Ovary (tissue), 9 donors: Measurements from ENCODE around the gene RABL6. TPM values are rescaled to one million over a fixed set of nuclear protein-coding genes. Genes with fewer than 3 reads are reported as not detected.
A peak's percentile ranks its signal among the peaks of the same experiment; 100 is the strongest.
"Not testable (repeated sequence)": the region's sequence is repeated elsewhere in the genome, so short reads cannot be mapped to it uniquely, and the experiment has no call there.

Source experiments
- DNase-seq, 5 donors: peaks; one replicate each; pipeline ENCODE4 v3.0.0-alpha.2; 2019 to 2020
- H3K27ac ChIP-seq, 2 donors: fragments of 200-600 bp; one replicate each; pipeline versions ENCODE4 v1.5.1 to v1.8.0; 2019 to 2022
- H3K27me3 ChIP-seq: fragments of 200-600 bp; one replicate; pipeline ENCODE4 v1.8.0; 2022
- H3K36me3 ChIP-seq: fragments of 200-600 bp; sonication (generic); one replicate; pipeline ENCODE4 v1.5.1; 2019
- H3K4me1 ChIP-seq: one replicate; pipeline ENCODE4 v1.8.1; 2013; ENCODE audit warnings: mild to moderate bottlenecking, moderate library complexity; ENCODE audit not compliant: insufficient read depth
- H3K4me3 ChIP-seq: fragments of 200-600 bp; sonication (generic); one replicate; pipeline ENCODE4 v1.5.1; 2017
- H3K9me3 ChIP-seq, 2 donors: fragments of 200-600 bp in 1 of 2; sonication (generic) in 1 of 2; one replicate each; pipeline versions ENCODE4 v1.5.1 to v1.8.1; 2013 to 2019; ENCODE audit warnings: mild to moderate bottlenecking in 1 of 2, moderate library complexity in 1 of 2
- CTCF ChIP-seq, 3 donors: fragments of 450-650 bp in 2 of 3; fragments of 200-600 bp in 1 of 3; IDR thresholded peaks; one replicate each; pipeline versions ENCODE4 v1.5.1 to v1.8.0; 2016 to 2022; ENCODE audit warnings: antibody characterized with exemption in 3 of 3, mild to moderate bottlenecking in 1 of 3
- EP300 ChIP-seq: sonication (generic); formaldehyde crosslinking; IDR thresholded peaks from one replicate; pipeline ENCODE4 v1.6.1; 2017; ENCODE audit warnings: antibody characterized with exemption
- POLR2A ChIP-seq: fragments of 450-650 bp; IDR thresholded peaks from one replicate; pipeline ENCODE4 v1.6.1; 2017; ENCODE audit warnings: antibody characterized with exemption, mild to moderate bottlenecking, moderate library complexity
- WGBS, 3 donors: extraction: QIAGEN DNeasy Blood & Tissue Kit in 1 of 3; methylation state at CpG; one replicate each; pipeline versions ENCODE4 v1.1.5 to v1.1.7; 2013 to 2017; 5-methylcytosine and 5-hydroxymethylcytosine counted together
- intact Hi-C, 4 donors: fragments of 100-400 bp; cut with DNase I; formaldehyde crosslinking; loops; one replicate each; pipeline versions ENCODE4 v1.11.0 to v1.15.1; 2022 to 2023
- polyA plus RNA-seq, 2 donors: library from polyadenylated mRNA; stranded (reverse); fragments of 200-250 nt in 1 of 2; fragments of 350-450 nt in 1 of 2; fragmentation: Illumina TruSeq in 1 of 2; extraction: RNeasy Lipid Tissue Mini Kit (QIAGEN cat#74804) in 1 of 2; gene quantifications; one replicate each; pipeline ENCODE4 v1.2.3, GENCODE V29; 2013 to 2014
- total RNA-seq, 7 donors: library from RNA; depleted of rRNA in 2 of 7; stranded (reverse); fragments of >200 nt in 2 of 7; fragmentation: NEBNext Ultra II Directional in 3 of 7; extraction: Animal tissue kit (Norgen Biotek cat#: 25700) in 3 of 7; gene quantifications; one replicate each; pipeline versions ENCODE4 v1.1.0 to v1.2.4, GENCODE V29; 2016 to 2023
- donor health status: DM: no; HTN: no; CAD: no; lungs with moderate emphysema.
- donor health status: DM: no; HTN: no; CAD: no.
- donor health status: Bipolar disorder and iron deficiency.
- donor health status: DM: yes; HTN: yes; CAD: no.
- donor health status: DM: no; HTN: no; CAD: no.
- donor health status: DM: yes; HTN: yes; CAD: no.

RABL6 gene
- total and polyA plus RNA-seq, 9 donors = 22.6 to 65.4 (median 49.4) TPM

GRCh38 chr9:136840877-136841645, 33.3 kb downstream of the RABL6 start:
- Histone ChIP-seq H3K27me3 (no peaks in the 10 kb centered on the region), H3K27ac (no peak overlapping the region), H3K4me1 (peaks cover 8% of the 10 kb centered on the region), H3K9me3 (no peaks in the 10 kb centered on the region), H3K4me3 (no peak overlapping the region), H3K36me3 (no peaks in the 10 kb centered on the region)
- WGBS, 3 donors = 59 to 66% (median 61%) methylated on average over 28 of the region's 28 CpGs
- TF ChIP-seq CTCF (IDR thresholded peaks at IDR 0.05) (no peak), POLR2A (no peak), EP300 (no peak)
- intact Hi-C loops = loop anchor here in 1 of 4 donors (10.0 kb wide), 2 partner anchors 46 to 104 kb away; partner anchors contain the start of genes C8G, CCDC183, FBXW5 and TMEM141
- DNase-seq = peak in 1 of 5 donors; percentile 55

GRCh38 chr9:136841646-136842379, 34.1 kb downstream of the RABL6 start:
- H3K9me3 ChIP-seq, H3K4me1 ChIP-seq, H3K4me3 ChIP-seq, H3K27me3 ChIP-seq, H3K36me3 ChIP-seq, H3K27ac ChIP-seq: not testable (repeated sequence)
- DNase-seq = peak in 1 of 5 donors; percentile 40
- intact Hi-C loops = loop anchor here in 1 of 4 donors (10.0 kb wide), 2 partner anchors 47 to 103 kb away; partner anchors contain the start of genes C8G, CCDC183, FBXW5 and TMEM141
- WGBS, 3 donors = 33 to 38% (median 35%) methylated on average over 15 to 16 of the region's 16 CpGs

GRCh38 chr9:136842380-136842948, 34.7 kb downstream of the RABL6 start, which contains the start of gene AJM1:
Gene AJM1, plus strand, starts transcription at chr9:136842478. Its CDS starts 1,937 bp downstream, at chr9:136844415.
- H3K9me3 ChIP-seq, H3K27me3 ChIP-seq, H3K36me3 ChIP-seq, H3K4me1 ChIP-seq, H3K27ac ChIP-seq: not testable (repeated sequence)
- TF ChIP-seq POLR2A (peak; percentile 9), CTCF (IDR thresholded peaks at IDR 0.05) (peak; percentile 82 to 84 (median 82))
- DNase-seq = peak; percentile 64 to 83 (median 77)
- 0 to 1% (median 0%) methylated on average over 17 to 26 of the region's 27 CpGs for WGBS, 3 donors
- H3K4me3 ChIP-seq = peak within 1 kb of the TSS; percentile 31
- intact Hi-C loops = loop anchor here in 1 of 4 donors (10.0 kb wide), 2 partner anchors 48 to 102 kb away; partner anchors contain the start of genes C8G, CCDC183, FBXW5 and TMEM141

- not testable (repeated sequence) for H3K4me3 ChIP-seq, H3K9me3 ChIP-seq, DNase-seq, H3K27ac ChIP-seq, H3K36me3 ChIP-seq
- peaks cover 15% of the 10 kb centered on the region for H3K4me1 ChIP-seq
- intact Hi-C loops = loop anchor here in 1 of 4 donors (10.0 kb wide), 2 partner anchors 48 to 102 kb away; partner anchors contain the start of genes C8G, CCDC183, FBXW5 and TMEM141
- WGBS, 3 donors = 7 to 10% (median 8%) methylated on average over 20 to 21 of the region's 21 CpGs
- peaks cover 14% of the 10 kb centered on the region for H3K27me3 ChIP-seq
These were observed 35.5 kb downstream of the RABL6 start for GRCh38 chr9:136843159-136843800.
